ENCODE measurements around the gene ACOX3. TPM values are rescaled to one million over a fixed set of nuclear protein-coding genes. Genes with fewer than 3 reads are reported as not detected.
"Not testable (repeated sequence)": the region's sequence is repeated elsewhere in the genome, so short reads cannot be mapped to it uniquely, and the experiment has no call there.

Gene ACOX3
- polyA plus RNA-seq, 10 donors: 12.6 to 20.2 (median 15.5) TPM

- DNase-seq: not testable (repeated sequence)
Observed at GRCh38 chr4:8406887-8407286, 33.6 kb downstream of the ACOX3 start.

DNA sequence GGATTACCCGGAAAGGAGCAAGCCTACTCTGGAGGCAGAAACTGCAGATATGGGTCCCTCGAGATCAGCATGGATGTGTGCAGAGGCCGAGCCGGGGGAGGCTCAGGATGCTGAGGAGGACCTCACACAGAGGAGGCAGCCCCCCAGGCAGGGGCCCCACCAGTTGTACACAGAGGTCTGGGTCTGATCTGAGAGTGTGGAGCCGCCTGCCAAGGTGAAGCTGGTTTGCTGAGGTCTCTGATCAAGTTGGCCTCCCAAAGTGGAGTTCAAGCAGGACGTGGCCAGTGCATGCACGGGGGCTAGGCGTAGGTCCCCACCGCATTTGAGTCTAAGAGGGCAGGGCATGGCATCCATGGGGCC lies 35.0 kb downstream of the ACOX3 start:
- DNase-seq: no peak

GRCh38 chr4:8404791-8405515 lies 35.6 kb downstream of the ACOX3 start:
- no peak for DNase-seq

DNA sequence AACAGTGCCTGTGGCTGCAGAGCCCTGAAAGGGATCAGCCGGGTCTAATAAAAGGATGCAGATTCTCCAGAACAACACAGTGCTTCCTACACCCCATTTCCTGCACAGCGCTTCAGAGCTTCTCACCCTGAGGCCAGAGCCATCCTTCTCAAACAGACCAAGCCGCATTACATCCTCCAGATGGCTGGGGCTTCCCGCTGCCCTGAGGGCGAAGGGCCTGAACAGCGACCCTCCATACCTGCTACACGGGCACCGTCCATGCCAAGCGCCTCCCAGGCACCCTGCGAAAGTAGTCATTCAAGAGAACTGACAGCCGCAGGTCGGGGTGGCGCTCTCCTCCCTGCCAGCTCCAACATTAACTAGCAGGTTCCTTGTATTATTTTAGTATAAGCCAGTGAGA lies 36.5 kb downstream of the ACOX3 start:
- no peak for DNase-seq

DNA sequence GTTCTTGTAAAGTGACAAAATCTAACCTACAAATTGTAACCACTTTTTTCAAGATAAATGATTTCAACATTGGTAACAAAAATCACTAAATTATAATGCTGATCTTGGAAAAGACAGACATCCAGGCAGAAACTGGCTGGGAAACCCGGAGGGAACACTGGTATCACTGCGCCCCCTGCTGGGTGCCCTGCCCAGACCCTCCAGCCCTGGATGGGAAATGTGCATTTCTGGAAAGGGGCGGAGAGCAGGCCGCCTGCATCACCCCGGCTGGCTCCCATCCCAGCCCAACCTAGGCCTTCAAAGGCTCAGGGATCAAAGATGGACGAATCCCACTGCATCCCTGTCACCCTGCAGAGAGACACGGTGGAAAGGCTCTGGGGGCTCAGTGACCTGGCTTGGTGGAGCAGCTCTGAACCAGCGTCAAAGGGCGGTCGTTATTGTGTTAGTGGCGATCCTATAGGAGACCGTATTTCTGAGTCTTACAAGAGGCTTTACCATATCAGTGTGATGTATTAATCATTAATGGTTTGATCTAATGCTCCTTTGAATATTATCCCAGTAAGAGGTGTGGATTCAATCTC lies 37.3 kb downstream of the ACOX3 start:
- peak; percentile 66 to 90 (median 84) for DNase-seq

DNA sequence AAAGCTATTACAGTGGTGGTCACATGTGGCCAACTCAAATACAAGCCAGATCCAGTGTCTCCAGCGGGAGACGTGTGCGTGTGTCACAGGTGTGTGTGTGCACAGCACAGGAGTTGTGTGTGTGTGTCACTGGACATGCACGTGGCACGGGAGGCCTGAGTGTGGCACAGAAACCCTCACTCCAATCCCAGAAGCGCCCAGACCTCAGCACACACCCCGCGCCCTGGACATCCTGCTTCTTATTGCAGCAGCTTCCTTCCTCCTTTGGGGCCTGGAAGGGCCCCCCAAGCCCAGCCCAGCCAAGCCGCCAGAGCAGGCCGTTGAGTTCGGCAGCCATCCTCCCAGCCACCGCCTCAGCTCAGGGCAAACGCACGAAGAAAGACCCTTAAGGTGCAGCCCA lies 37.9 kb downstream of the ACOX3 start:
- no peak for DNase-seq

GRCh38 chr4:8402181-8402597 lies 38.3 kb downstream of the ACOX3 start:
- no peak for DNase-seq

DNA sequence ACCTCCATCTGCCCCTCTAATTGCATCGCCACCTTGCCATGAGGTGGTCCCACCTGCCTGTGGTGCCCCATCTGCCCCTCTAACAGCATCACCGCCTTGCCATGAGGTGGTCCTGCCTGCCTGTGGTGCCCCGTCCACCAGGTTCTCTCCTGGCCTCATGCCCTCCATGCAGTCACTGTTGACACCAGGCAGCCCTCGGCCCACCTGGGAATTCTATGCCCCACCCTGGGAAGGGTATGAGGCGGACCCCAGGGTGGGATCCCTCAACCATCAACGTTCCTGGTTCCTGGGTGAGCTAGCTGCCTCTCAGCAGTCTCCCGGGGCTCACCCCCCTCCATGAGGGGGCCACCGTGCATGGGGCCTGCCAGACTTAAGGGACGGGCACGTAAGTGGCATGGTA lies 38.9 kb downstream of the ACOX3 start:
- DNase-seq: no peak

DNA sequence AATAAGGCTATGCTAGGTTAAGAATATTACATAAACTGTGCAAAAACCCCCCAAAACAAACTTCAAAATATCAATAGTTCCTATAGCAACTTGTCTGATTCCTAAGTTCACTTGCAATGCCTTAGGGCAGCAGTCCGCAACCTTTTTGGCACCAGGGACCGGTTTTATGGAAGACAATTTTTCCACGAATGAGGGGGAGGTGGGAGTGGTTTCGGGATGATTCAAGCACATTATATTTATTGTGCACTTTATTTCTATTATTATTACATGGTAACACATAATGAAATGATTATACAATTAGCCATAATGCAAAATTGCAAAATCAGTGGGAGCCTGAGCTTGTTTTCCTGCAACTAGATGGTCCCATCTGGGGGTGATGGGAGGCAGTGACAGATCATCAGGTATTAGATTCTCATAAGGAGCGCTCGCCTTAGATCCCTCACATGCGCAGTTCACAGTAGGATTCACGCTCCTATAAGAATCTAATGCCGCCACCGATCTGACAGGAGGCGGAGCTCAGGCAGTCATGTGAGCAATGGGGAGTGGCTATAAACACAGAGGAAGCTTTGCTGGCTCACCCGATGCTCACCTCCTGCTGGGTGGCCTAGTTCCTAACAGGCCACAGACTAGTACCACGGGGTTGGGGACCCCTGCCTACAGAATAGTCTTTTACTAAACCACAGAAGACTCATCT lies 39.7 kb downstream of the ACOX3 start:
- DNase-seq: peak in 1 of 3 donors; percentile 43

- DNase-seq: no peak
Observed at GRCh38 chr4:8399298-8399697, 41.2 kb downstream of the ACOX3 start.

DNA sequence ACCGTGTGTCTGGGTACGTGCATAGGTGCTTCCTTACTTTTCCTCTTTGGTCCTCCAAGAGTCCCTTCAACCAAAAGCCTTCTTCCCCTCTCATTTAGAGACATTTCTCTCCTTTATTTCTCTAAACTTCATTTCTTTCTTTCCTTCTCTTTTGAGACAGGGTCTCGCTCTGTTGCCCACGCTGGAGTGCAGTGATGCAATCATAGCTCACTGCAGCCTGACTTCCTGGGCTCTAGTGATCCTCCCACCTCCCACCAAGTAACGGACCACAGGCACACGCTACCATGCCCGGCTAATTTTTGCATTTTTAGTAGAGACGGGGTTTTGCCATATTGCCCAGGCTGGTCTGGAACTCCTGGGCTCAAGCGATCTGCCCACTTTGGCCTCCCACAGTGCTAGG lies 42.2 kb downstream of the ACOX3 start:
- DNase-seq: no peak

GRCh38 chr4:8396762-8397406 lies 43.6 kb downstream of the ACOX3 start:
- no peak for DNase-seq

DNA sequence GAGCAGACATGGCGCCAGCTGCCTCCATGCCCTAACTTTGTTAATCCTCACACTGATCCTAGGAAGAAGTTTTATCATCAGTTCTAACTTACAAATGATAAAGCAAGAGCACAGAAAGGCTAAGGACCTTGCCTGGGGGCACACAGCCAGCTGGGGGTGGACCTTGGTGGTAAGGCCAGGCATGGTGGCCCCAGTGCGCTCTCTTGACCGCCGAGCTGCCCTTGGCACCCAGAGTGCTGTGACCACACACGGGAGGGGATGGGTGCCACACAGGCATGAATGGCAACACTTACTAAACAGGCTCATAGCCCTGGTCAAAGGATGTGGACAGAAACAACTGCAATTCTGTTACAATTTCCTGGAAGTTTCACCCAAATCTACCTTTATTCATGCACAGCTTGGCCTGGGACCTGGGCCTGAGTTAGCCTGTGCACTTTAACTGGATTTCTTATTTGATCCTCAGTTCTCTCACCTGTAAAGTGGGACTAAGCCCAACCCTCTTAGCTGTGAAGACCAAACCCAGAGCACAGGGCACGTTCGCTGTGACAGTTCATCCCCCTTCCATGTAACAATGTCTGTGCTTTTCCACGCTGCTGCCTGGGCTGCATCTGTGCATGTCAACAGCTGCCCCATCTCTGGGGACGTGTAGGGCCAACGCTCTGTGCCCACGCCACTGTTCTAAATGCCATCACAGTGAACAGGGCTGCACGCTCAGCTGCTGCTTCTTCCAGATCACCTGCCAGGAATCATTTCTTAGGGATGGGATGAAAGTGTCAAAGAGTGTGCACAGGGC lies 44.8 kb downstream of the ACOX3 start:
- DNase-seq: peak in 1 of 3 donors; percentile 45

DNA sequence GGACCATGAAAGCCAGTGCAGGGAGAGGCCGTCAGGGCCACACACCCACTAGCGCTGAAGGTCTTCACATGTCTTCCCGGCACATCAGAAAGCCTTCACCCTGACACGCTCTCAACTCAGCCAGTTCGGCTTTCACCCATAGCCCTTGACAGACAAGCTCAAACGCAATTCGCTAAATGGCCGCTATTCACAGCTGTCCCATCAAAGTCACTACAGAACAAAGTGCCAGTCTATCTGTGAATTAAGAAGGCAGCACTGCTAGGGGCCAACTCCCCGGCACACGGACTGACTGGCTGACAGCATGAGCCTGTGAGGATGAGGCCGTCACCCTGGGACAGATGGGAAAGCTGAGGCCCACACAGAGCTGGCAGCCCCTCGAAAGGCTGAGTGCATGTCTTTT lies 45.7 kb downstream of the ACOX3 start:
- no peak for DNase-seq

GRCh38 chr4:8394061-8394519 lies 46.4 kb downstream of the ACOX3 start:
- DNase-seq: peak; percentile 76 to 93 (median 84)

GRCh38 chr4:8393593-8394038 lies 46.9 kb downstream of the ACOX3 start:
- peak in 2 of 3 donors; percentile 81 to 86 for DNase-seq

GRCh38 chr4:8392591-8393190 lies 47.8 kb downstream of the ACOX3 start:
- no peak for DNase-seq

DNA sequence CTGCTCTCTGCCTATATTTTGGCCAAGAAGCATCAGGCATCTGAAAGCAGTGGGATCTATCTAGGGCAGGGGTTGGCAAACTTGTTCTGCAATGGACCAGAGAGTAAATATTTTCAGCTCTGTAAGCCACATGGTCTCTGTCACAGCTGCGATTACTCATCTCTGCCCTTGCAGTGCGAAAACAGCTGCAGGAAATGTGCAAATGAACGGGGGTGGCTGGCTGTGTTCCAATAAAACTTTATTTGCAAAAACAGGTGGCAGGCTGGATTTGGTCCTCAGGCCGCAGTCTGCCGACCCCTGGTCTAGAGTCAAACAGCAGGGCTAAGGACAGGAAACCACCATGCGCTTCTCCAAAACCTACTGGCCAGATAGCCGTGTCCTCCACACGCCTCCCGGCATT lies 48.6 kb downstream of the ACOX3 start:
- DNase-seq: peak; percentile 83 to 90 (median 83)

- no peak for DNase-seq
Observed at GRCh38 chr4:8391071-8391470, 49.5 kb downstream of the ACOX3 start.

DNA sequence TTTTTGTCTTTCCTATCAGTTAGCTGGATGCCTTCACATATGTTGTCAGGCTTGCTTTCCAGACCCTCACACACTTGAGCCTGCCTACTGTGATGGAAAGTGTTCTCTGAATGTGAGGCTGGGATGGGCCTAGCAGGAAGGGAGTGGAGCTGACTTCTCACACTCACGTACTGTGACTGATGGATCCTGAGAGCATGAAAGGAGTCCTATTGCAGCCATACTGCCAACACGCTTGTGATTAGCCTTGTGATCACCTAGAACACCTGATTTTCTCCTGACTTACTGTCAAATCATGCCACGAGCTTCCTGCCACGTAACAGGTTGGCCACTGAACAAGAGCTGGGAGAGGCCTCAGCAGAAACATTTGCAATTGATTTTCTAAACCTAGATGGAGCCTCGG lies 49.9 kb downstream of the ACOX3 start:
- no peak for DNase-seq

GRCh38 chr4:8388528-8388870 lies 52.0 kb downstream of the ACOX3 start:
- no peak for DNase-seq
